ENCODE results near the gene PDLIM1.

PDLIM1 gene

GRCh38 chr10:95288303-95288702, 2.5 kb downstream of the PDLIM1 start:
- no peak for DNase-seq

GRCh38 chr10:95287281-95287680, 3.5 kb downstream of the PDLIM1 start:
- no peak for DNase-seq

- no peak for DNase-seq
Observed at GRCh38 chr10:95286707-95287106, 4.1 kb downstream of the PDLIM1 start.

GRCh38 chr10:95285556-95285955, 5.2 kb downstream of the PDLIM1 start:
- no peak for DNase-seq

GRCh38 chr10:95284807-95285206, 6.0 kb downstream of the PDLIM1 start:
- no peak for DNase-seq

GRCh38 chr10:95282107-95282506, 8.7 kb downstream of the PDLIM1 start:
- no peak for DNase-seq

- no peak for DNase-seq
Observed at GRCh38 chr10:95281206-95281605, 9.6 kb downstream of the PDLIM1 start.

- DNase-seq, result no peak
Observed at GRCh38 chr10:95280637-95281036, 10.2 kb downstream of the PDLIM1 start.

GRCh38 chr10:95279042-95279820, 11.6 kb downstream of the PDLIM1 start:
- DNase-seq, result no peak

- no peak for DNase-seq
Observed at GRCh38 chr10:95278061-95278988, 12.5 kb downstream of the PDLIM1 start.

GRCh38 chr10:95277614-95278013, 13.2 kb downstream of the PDLIM1 start:
- DNase-seq, result no peak

GRCh38 chr10:95277201-95277570, 13.6 kb downstream of the PDLIM1 start:
- no peak for DNase-seq

GRCh38 chr10:95276367-95277200, 14.2 kb downstream of the PDLIM1 start:
- DNase-seq, result no peak

GRCh38 chr10:95275726-95276366, 15.0 kb downstream of the PDLIM1 start:
- DNase-seq, result no peak

GRCh38 chr10:95273393-95274312, 17.1 kb downstream of the PDLIM1 start:
- no peak for DNase-seq

GRCh38 chr10:95268438-95268837, 22.4 kb downstream of the PDLIM1 start:
- DNase-seq, result no peak

- no peak for DNase-seq
Observed at GRCh38 chr10:95267251-95267650, 23.6 kb downstream of the PDLIM1 start.

- DNase-seq, result no peak
Observed at GRCh38 chr10:95266674-95267095, 24.1 kb downstream of the PDLIM1 start.

GRCh38 chr10:95265572-95265971, 25.2 kb downstream of the PDLIM1 start:
- no peak for DNase-seq

- no peak for DNase-seq
Observed at GRCh38 chr10:95264227-95265051, 26.4 kb downstream of the PDLIM1 start.

- DNase-seq, result no peak
Observed at GRCh38 chr10:95263864-95264226, 27.0 kb downstream of the PDLIM1 start.

Measured in activated CD8-positive, alpha-beta memory T cell treated with anti-CD3 and anti-CD28 coated beads for 24 hours (primary cell).